HCT116 (cell line): ENCODE data around the gene ESX1.

ENCODE experiments used
- CTCF ChIP-seq, 3 experiments: fragments of 200-600 bp in 1 of 3; sonication (generic) in 1 of 3; IDR thresholded peaks in 2 of 3; conservative IDR thresholded peaks in 1 of 3; 2 replicates each; pipeline ENCODE4 v1.5.1; 2012 to 2017; ENCODE audit warnings: low read depth in 2 of 3, low read length in 2 of 3, antibody characterized with exemption in 1 of 3, borderline replicate concordance in 1 of 3, control low read depth in 1 of 3, mild to moderate bottlenecking in 1 of 3, mixed read lengths in 1 of 3, mixed run types in 1 of 3, moderate library complexity in 1 of 3; ENCODE audit not compliant: insufficient read depth in 1 of 3
- EZH2 ChIP-seq: fragments of 200-600 bp; sonication (generic); IDR thresholded peaks from 2 replicates; pipeline ENCODE4 v1.6.1; 2017; ENCODE audit warnings: antibody characterized with exemption, mixed run types
- REST ChIP-seq: IDR thresholded peaks from 2 replicates; pipeline ENCODE4 v1.6.1; 2012; ENCODE audit warnings: low read depth
- ZBTB33 ChIP-seq: IDR thresholded peaks from 2 replicates; pipeline ENCODE4 v1.6.1; 2011; ENCODE audit warnings: mild to moderate bottlenecking, low read length, moderate library complexity; ENCODE audit not compliant: insufficient replicate concordance; ENCODE audit errors: extremely low read depth

DNA sequence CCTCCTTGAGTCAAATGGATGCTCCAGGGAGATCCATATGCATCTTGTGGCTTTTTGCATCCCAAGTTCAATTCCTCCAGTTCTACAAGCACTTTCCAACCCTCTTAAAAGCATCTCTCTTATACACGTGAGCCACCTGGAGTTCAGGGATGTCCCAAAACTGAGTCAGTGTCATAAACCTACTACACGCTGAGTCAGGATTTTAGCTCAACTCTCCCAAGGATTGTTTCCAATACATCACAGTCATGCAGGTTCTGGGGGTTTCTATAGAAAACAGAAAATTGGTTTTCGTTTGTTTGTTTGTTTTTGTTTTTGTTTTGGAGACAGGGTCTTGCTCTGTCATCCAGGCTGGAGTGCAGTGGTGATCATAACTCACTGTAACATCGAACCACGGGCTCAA is 25.9 kb upstream of the ESX1 start:
- TF ChIP-seq EZH2 (no peak), CTCF (IDR thresholded peaks at IDR 0.05 in 2 of 3, conservative IDR thresholded peaks at IDR 0.05 in 1 of 3; ENCODE audit: borderline replicate concordance in 1 of 3, insufficient read depth in 1 of 3, low read depth in 2 of 3, low read length in 2 of 3) (no peak), ZBTB33 (no peak), REST (no peak)
